ENCODE measurements around the gene VMP1. TPM values are rescaled to one million over a fixed set of nuclear protein-coding genes. Genes with fewer than 3 reads are reported as not detected.

The VMP1 gene
- total and polyA plus RNA-seq, 4 donors = 46.4 to 118 (median 71.6) TPM

- H3K36me3 ChIP-seq (ENCODE audit: control insufficient read depth in 4 of 4, insufficient read depth in 3 of 4, low read depth in 1 of 4, low read length in 3 of 4) = peaks cover 6 to 43% (median 33%) of the 10 kb centered on the region in 4 donors
- H3K27ac ChIP-seq (ENCODE audit: low read depth in 1 of 2, low read length in 2 of 2) = no peak overlapping the region
These were observed 7.7 kb upstream of the VMP1 start for GRCh38 chr17:59699786-59700185.

GRCh38 chr17:59702304-59702703, 5.2 kb upstream of the VMP1 start:
- no peak overlapping the region for H3K4me3 ChIP-seq (ENCODE audit: low read depth in 1 of 3, low read length in 3 of 3)
- H3K27ac ChIP-seq (ENCODE audit: low read depth in 1 of 2, low read length in 2 of 2) = no peak overlapping the region
- 96% methylated on average over 7 of the region's 7 CpGs for WGBS
- no peak overlapping the region for H3K9ac ChIP-seq (ENCODE audit: low read depth in 1 of 2, low read length in 2 of 2)
- peaks cover 0 to 15% (median 9%) of the 10 kb centered on the region in 4 donors for H3K4me1 ChIP-seq (ENCODE audit: control insufficient read depth in 4 of 4, insufficient read depth in 4 of 4, low read length in 3 of 4)
- H3K27me3 ChIP-seq (ENCODE audit: control insufficient read depth in 4 of 4, insufficient read depth in 4 of 4, low read length in 3 of 4) = no peaks in the 10 kb centered on the region
- H3K9me3 ChIP-seq (ENCODE audit: control insufficient read depth in 4 of 4, low read length in 3 of 4) = no peaks in the 10 kb centered on the region
- no peak for DNase-seq (ENCODE audit: low spot score)
- peaks cover 3 to 26% (median 19%) of the 10 kb centered on the region in 4 donors for H3K36me3 ChIP-seq (ENCODE audit: control insufficient read depth in 4 of 4, insufficient read depth in 3 of 4, low read depth in 1 of 4, low read length in 3 of 4)
- TF ChIP-seq CTCF (IDR thresholded peaks at IDR 0.05; ENCODE audit: low read depth, low read length, missing input control) (no peak), HNF4G (IDR thresholded peaks at IDR 0.05) (no peak), RAD21 (IDR thresholded peaks at IDR 0.05) (no peak), FOXA1 (IDR thresholded peaks at IDR 0.05) (no peak), ATF3 (IDR thresholded peaks at IDR 0.05) (no peak), ZBTB33 (IDR thresholded peaks at IDR 0.05) (no peak), TAF1 (conservative IDR thresholded peaks at IDR 0.05) (no peak), MAX (IDR thresholded peaks at IDR 0.05) (no peak), EGR1 (IDR thresholded peaks at IDR 0.05; ENCODE audit: low read depth in 2 of 2) (no peak), HNF4A (conservative IDR thresholded peaks at IDR 0.05) (no peak), JUND (IDR thresholded peaks at IDR 0.05) (no peak), RXRA (IDR thresholded peaks at IDR 0.05) (no peak), YY1 (IDR thresholded peaks at IDR 0.05) (no peak)

More at GRCh38 chr17:59699786-59700185, 7.7 kb upstream of the VMP1 start:
- WGBS = 92% methylated on average over 6 of the region's 6 CpGs
- no peak overlapping the region for H3K9ac ChIP-seq (ENCODE audit: low read depth in 1 of 2, low read length in 2 of 2)
- H3K4me3 ChIP-seq (ENCODE audit: low read depth in 1 of 3, low read length in 3 of 3) = no peak overlapping the region
- H3K27me3 ChIP-seq (ENCODE audit: control insufficient read depth in 4 of 4, insufficient read depth in 4 of 4, low read length in 3 of 4) = no peaks in the 10 kb centered on the region
- TF ChIP-seq ZBTB33 (IDR thresholded peaks at IDR 0.05) (no peak), CTCF (IDR thresholded peaks at IDR 0.05; ENCODE audit: low read depth, low read length, missing input control) (no peak), JUND (IDR thresholded peaks at IDR 0.05) (no peak), EGR1 (IDR thresholded peaks at IDR 0.05; ENCODE audit: low read depth in 2 of 2) (no peak), HNF4A (conservative IDR thresholded peaks at IDR 0.05) (no peak), FOXA1 (IDR thresholded peaks at IDR 0.05) (no peak), HNF4G (IDR thresholded peaks at IDR 0.05) (no peak)
- no peaks in the 10 kb centered on the region for H3K9me3 ChIP-seq (ENCODE audit: control insufficient read depth in 4 of 4, low read length in 3 of 4)
- no peak for DNase-seq (ENCODE audit: low spot score)
- peaks cover 0 to 7% (median 1%) of the 10 kb centered on the region in 4 donors for H3K4me1 ChIP-seq (ENCODE audit: control insufficient read depth in 4 of 4, insufficient read depth in 4 of 4, low read length in 3 of 4)

Measured in liver (tissue), 9 donors.